ENCODE results near the gene SMIM11.
"Not testable (repeated sequence)": the region's sequence is repeated elsewhere in the genome, so short reads cannot be mapped to it uniquely, and the experiment has no call there.

The SMIM11 gene

GRCh38 chr21:34355570-34355969 is 19.7 kb upstream of the SMIM11 start:
- no peak for DNase-seq (ENCODE audit: low read depth in 2 of 2)

DNA sequence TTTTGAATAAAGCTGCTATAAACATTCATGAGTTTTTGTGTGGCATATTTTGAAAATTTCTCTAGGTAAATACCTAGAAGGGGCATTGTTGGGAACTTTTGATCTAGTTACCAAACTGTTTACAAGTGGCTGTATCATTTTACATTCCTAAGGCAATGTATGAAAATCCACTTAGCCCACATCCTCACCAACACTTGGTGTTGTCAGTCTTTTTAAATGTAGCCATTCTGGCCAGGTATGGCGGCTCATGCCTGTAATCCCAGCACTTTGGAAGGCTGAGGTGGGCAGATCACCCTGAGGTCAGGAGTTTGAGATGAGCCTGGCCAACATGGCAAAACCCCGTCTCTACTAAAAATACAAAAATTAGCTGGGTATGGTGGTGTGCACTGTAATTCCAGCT is 17.4 kb upstream of the SMIM11 start:
- DNase-seq (ENCODE audit: low read depth in 2 of 2): no peak

DNA sequence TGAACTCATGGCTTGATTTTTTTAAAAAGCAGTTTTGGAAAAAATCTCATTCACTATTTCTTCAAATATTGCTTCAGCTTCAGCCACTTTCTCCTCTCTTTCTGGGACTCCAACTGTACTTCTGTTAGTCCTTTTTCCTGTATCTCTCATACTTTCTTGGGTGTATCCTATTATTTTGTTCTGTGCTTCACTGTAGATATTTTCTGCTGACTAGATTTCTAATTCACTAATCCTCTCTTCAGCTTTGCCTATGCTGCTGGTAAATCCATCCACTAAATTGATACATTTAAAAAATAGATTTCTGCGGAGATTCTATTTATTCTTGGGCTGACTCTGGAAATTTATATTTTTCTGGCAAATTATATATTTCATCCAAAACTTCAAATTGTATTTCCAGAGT is 16.4 kb upstream of the SMIM11 start:
- DNase-seq (ENCODE audit: low read depth in 2 of 2): no peak

DNA sequence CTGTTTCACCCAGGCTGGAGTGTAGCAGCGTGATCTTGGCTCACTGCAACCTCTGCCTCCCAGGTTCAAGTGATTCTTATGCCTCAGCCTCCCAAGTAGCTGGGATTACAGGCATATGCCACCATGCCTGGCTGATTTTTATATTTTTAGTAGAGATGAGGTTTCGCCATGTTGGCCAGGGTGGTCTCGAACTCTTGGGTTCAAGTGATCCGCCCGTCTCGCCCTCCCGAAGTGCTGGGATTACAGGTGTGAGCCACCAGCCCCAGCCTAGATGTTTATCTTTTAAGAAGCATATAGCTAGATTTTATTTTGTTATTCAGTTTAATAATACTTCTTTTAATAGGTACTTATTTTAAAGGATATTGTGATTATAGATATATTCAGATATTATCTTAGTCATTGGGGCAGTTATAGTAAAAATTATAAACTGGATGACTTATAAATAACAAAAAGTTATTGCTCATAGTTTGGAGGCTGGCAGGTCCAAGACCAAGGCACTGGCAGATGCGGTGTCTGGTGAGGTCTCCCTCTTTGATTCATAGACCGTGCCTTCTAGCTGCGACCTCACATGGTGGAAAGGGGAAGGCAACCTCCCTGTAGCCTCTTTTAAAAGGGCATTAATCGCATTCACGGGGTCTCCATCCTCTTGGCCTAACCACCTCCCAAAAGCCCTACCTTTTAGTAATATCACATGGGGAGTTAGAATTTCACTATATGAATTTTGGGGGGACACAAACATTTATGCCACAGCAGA is 14.6 kb upstream of the SMIM11 start:
- no peak for DNase-seq (ENCODE audit: low read depth in 2 of 2)

- DNase-seq (ENCODE audit: low read depth in 2 of 2): no peak
Measured at GRCh38 chr21:34362136-34362444, 13.2 kb upstream of the SMIM11 start.

DNA sequence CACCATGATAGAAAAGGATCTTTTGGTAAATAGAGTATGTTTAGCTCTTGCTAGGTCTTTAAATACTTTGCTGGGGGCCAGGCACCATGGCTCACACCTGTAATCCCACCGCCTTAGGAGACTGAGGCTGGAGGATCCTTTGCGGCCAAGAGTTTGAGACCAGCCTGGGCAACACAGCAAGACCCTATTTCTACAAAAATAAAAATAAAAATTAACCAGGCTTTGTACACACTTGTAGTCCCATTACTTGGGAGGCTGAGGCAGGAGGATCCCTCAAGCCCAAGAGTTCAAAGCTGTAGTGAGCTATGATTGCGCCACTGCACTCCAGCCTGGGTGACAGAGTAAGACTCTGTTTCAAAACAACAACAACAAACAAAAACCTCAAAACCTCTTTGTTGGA is 12.6 kb upstream of the SMIM11 start:
- DNase-seq (ENCODE audit: low read depth in 2 of 2): no peak

GRCh38 chr21:34363733-34364132 is 11.6 kb upstream of the SMIM11 start, which contains the start of gene KCNE2:
Gene KCNE2, plus strand, starts transcription at chr21:34364006. Its CDS starts 6,473 bp downstream, at chr21:34370479.
- no peak for DNase-seq (ENCODE audit: low read depth in 2 of 2)

DNA sequence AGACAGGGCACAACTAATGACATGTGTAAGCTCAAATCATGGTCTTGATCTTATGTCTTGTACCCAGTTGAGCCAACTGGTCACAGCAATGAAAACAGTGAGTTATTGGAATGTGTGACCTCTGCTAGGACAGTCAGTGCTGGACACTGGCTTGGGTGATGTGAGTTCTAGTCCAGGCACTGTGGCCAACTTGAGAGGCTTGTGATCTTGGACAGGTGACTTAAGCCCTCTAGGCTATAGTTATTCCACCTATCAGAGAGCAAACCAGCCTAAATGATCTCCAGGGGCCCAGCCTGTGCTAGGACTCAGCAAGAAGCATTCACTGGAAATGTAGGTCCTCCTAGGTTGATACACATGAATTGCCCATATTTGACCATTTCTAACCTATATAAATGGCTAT is 10.4 kb upstream of the SMIM11 start:
- no peak for DNase-seq (ENCODE audit: low read depth in 2 of 2)

DNA sequence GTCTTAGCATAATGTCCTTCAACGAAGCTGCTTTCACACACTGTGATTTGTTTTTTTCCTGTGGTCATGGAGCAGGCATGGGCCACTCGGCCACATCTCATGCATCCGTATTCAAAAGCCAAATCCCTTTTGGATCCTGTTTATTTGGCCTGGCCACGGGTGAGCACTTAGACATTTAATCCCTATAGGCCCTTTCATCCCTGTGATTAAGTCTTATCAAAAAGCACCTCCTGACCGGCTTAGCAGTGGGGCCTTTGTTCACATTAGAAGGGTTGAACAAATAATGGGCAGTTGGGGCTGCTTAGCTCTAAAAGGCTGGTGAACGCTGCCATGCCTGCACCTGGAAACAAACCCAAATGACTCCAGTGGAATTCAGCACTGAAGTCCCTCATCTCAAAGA is 9.5 kb upstream of the SMIM11 start:
- DNase-seq (ENCODE audit: low read depth in 2 of 2): no peak

GRCh38 chr21:34367320-34367935 is 7.9 kb upstream of the SMIM11 start:
- DNase-seq (ENCODE audit: low read depth in 2 of 2): no peak

- no peak for DNase-seq (ENCODE audit: low read depth in 2 of 2)
Measured at GRCh38 chr21:34369741-34370140, 5.6 kb upstream of the SMIM11 start.

- DNase-seq (ENCODE audit: low read depth in 2 of 2): no peak
Measured at GRCh38 chr21:34372321-34372720, 3.0 kb upstream of the SMIM11 start.

DNA sequence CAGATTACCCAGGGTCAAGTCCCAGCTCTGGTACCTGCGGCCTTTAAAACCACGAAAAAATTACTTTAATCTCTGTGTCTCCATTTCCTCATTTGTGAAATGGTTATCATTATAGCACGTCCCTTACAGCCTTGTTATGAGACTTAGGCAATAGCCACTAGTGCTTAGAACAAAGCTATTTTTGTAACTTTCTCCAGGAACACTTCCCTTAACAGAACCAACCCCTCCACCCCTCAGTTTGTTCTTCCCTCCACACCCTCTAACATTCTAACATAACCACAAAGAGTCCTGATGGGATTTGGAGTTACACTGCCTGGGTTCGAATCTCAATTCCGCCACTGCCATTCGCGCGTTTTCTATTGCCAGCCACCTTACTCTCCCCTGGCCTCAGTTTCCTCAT is 845 bp upstream of the SMIM11 start:
- DNase-seq (ENCODE audit: low read depth in 2 of 2): not testable (repeated sequence)

- DNase-seq (ENCODE audit: low read depth in 2 of 2): not testable (repeated sequence)
Measured at GRCh38 chr21:34375619-34375972, 289 bp downstream of the SMIM11 start.

DNA sequence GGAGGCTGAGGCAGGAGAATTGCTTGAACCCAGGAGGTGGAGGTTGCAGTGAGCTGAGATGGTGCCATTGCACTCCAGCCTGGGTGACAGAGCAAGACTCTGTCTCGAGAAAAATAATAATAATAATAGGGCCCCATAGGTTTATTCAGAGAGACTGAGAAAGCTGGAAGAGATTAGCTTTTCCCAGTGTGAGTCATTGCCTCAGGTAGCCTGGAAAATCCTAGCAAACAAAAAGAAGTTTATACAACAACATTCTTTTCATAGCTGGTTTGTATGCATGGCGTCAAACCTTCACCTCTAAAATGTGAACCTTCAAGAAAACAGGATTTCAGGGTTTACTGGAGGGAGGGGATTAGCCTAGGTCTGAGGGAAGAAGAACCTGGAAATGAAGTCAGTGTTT is 7.8 kb downstream of the SMIM11 start:
- not testable (repeated sequence) for DNase-seq (ENCODE audit: low read depth in 2 of 2)

GRCh38 chr21:34383724-34384415 is 8.6 kb downstream of the SMIM11 start:
- not testable (repeated sequence) for DNase-seq (ENCODE audit: low read depth in 2 of 2)

DNA sequence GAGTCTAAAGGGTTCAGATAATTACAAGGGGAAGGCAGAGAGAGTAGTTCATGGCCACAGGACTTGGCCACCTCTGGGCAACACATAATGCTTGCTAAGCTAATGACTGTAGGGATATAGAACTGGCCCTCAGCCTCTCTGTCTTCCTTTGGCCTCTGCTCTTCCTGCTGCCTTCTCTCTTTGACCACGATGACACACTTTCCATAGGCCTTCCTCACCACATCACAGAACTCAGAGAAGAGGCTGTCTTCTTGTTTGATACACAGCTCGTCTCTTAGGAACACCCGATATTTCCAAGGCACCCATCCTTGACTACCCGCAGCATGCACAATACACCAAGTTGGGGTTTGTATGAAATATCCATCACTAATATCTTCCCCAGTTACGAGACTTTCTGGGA is 25.2 kb downstream of the SMIM11 start:
- DNase-seq (ENCODE audit: low read depth in 2 of 2): not testable (repeated sequence)

GRCh38 chr21:34404742-34405141 is 29.4 kb downstream of the SMIM11 start:
- DNase-seq (ENCODE audit: low read depth in 2 of 2): not testable (repeated sequence)

DNA sequence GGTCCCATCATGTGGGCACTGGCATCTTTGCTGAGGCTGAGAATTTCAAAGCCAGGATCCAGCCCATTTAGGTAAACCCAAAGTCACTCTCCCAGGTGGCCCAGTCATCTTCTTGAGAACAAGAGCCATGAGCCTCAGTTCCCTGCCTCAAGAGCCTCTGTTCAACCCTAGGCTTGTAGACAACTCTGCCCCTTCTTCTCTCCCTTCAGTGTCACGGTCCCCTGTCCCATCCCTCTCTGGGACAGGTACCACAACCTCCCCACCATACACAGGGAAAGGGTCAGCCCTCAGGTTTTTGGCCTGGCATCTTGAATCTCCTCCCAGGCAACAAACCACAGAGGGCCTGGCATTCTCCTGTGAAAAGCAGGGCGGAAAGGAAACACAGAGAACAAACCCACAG is 30.4 kb downstream of the SMIM11 start:
- DNase-seq (ENCODE audit: low read depth in 2 of 2): not testable (repeated sequence)

DNA sequence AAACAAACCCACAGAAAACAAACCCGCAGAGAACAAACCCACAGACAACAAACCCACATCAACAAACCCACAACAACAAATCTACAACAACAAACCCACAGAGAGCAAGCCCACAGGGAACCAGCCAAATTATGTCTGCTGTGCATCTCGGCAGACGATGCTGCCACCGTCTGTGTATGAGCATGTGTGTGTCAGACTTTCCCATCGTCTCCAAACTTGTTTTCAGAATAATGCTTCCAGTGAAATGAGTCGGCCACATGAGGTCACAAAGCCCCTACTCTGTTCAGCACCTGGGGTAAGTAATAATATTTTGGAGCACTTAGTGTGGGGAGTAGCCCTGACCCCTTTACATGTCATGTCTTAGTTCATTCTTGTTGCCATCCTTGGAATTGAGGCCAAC is 30.8 kb downstream of the SMIM11 start:
- not testable (repeated sequence) for DNase-seq (ENCODE audit: low read depth in 2 of 2)

- DNase-seq (ENCODE audit: low read depth in 2 of 2): not testable (repeated sequence)
Measured at GRCh38 chr21:34406676-34407075, 31.4 kb downstream of the SMIM11 start.

GRCh38 chr21:34407294-34407693 is 32.0 kb downstream of the SMIM11 start:
- DNase-seq (ENCODE audit: low read depth in 2 of 2): not testable (repeated sequence)

DNA sequence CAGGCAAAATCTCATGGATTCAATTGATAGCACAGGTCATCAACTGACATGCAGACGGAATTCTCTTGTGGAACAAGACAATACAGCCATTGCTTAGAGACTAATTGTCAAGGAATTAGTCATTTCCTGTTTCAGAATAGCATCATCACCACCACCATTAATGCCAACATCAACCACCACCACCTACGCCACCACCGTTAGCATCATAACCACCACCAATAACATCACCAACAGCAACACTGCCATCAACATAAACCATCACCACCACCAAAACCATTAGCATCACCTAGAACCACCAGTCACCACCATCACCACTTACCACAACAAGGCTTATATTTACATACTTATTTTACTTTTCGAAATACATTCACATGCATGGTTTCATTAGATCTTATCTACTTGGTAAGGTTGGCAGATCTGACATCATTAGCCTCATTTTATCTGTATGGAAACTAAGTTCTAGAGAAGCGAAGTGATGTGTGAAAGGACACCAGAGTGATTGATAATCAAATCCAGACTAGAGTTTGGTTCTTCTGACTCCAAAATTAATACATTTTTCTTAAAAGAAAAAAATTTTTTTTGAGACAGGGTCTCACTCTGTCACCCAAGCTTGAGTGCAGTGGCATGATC is 42.3 kb downstream of the SMIM11 start:
- not testable (repeated sequence) for DNase-seq (ENCODE audit: low read depth in 2 of 2)

Data from stimulated activated CD8-positive, alpha-beta memory T cell treated with anti-CD3 and anti-CD28 coated beads, Interleukin-7, amount 100 ng/mL, for 4 hours (primary cell).